Activated naive CD4-positive, alpha-beta T cell treated with anti-CD3 and anti-CD28 coated beads for 36 hours (primary cell): ENCODE measurements around the gene ADAMTS1. TPM values are rescaled to one million over a fixed set of nuclear protein-coding genes. Genes with fewer than 3 reads are reported as not detected.

Source experiments
- CTCF ChIA-PET: fragments of 350-600 bp; sonication (Branson Sonifier 250); formaldehyde crosslinking; loops from one replicate; lab custom pipeline; 2021; ENCODE audit warnings: antibody characterized with exemption; lab: Charles Lee
- DNase-seq: peaks from one replicate; pipeline ENCODE4 v3.0.0-alpha.2; 2020
- H3K27ac Mint-ChIP-seq: one replicate; pipeline ENCODE4 v1.8.0; 2021; ENCODE audit warnings: mild to moderate bottlenecking, mixed read lengths
- H3K27me3 Mint-ChIP-seq: one replicate; pipeline ENCODE4 v1.8.0; 2021; ENCODE audit warnings: low read depth, mixed read lengths
- H3K36me3 Mint-ChIP-seq: one replicate; pipeline ENCODE4 v1.8.0; 2021; ENCODE audit warnings: low read depth, mixed read lengths
- H3K4me1 Mint-ChIP-seq: one replicate; pipeline ENCODE4 v1.8.0; 2021; ENCODE audit warnings: low read depth, mixed read lengths
- H3K4me3 Mint-ChIP-seq: one replicate; pipeline ENCODE4 v1.8.0; 2021; ENCODE audit warnings: mild to moderate bottlenecking, moderate library complexity, mixed read lengths
- H3K9me3 Mint-ChIP-seq: one replicate; pipeline ENCODE4 v1.8.0; 2021; ENCODE audit warnings: mixed read lengths
- intact Hi-C: fragments of 100-400 bp; cut with micrococcal nuclease; formaldehyde crosslinking; loops from one replicate; pipeline ENCODE4 v1.15.1; 2023
- total RNA-seq, 2 experiments: library from RNA; stranded (reverse); gene quantifications; one replicate each; pipeline ENCODE4 v1.2.3, GENCODE V29; 2021

The ADAMTS1 gene
- total RNA-seq, 2 experiments from 2014 or later: not detected

DNA sequence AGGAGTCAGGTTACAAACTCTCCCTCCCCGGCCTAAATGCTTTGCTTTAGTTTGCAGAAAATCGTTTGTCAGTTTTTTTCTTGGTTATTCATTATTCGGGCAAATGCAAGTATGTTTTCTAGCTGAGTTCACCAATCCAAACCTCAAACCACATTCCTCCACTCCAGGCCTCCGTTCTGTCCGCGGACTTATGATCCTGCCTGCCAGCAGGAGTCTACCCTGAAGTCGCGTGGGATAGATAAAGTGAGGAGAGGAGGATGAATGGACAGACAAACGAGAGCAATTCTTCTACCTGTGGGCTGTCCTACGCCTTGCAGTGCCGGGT lies 1.3 kb downstream of the ADAMTS1 start:
- CTCF ChIA-PET: interaction anchor here (1.0 to 1.4 kb wide), 3 partner anchors 28 to 1902 kb away, joined by 3 to 5 read pairs (median 5); no protein-coding TSS in a partner anchor
- H3K27me3 Mint-ChIP-seq: peaks cover 79% of the 10 kb centered on the region
- no peaks in the 10 kb centered on the region for H3K36me3 Mint-ChIP-seq
- no peak for DNase-seq
- H3K4me1 Mint-ChIP-seq: peaks cover 37% of the 10 kb centered on the region
- no peaks in the 10 kb centered on the region for H3K9me3 Mint-ChIP-seq
- intact Hi-C loops: loop anchor here (2.0 kb wide), 1 partner anchor 75 kb away; no protein-coding TSS in a partner anchor
- H3K4me3 Mint-ChIP-seq: peak overlapping the region; percentile 72
- H3K27ac Mint-ChIP-seq: no peak overlapping the region

GRCh38 chr21:26842974-26843932 lies 2.0 kb downstream of the ADAMTS1 start:
- peaks cover 76% of the 10 kb centered on the region for H3K27me3 Mint-ChIP-seq
- CTCF ChIA-PET: interaction anchor here (1.4 kb wide), 1 partner anchor 33 kb away, joined by 5 read pairs; no protein-coding TSS in a partner anchor
- H3K36me3 Mint-ChIP-seq: no peaks in the 10 kb centered on the region
- peak; percentile 39 for DNase-seq
- H3K4me1 Mint-ChIP-seq: peaks cover 35% of the 10 kb centered on the region
- H3K9me3 Mint-ChIP-seq: no peaks in the 10 kb centered on the region
- no peak overlapping the region for H3K27ac Mint-ChIP-seq
- H3K4me3 Mint-ChIP-seq: peak overlapping the region; percentile 72
- intact Hi-C loops: no loop called here

DNA sequence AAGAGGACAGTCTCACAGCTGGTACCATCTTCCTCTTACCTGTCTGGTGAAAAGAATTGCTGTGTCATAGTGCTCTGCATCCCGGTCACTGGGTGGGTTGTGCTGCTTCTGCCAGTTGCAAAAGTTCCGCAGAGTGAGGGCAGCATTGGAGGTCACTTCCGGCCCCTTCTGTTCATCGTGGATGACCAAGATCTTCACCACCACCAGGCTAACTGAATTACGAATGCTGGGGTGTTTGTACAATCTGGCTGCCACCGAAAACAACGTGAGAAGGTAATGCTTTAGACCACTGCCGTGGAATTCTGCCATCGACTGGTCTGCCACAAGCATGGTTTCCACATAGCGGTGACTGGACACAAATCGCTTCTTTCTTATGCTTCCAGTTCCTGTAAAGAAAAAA lies 2.9 kb downstream of the ADAMTS1 start:
- no peak overlapping the region for H3K4me3 Mint-ChIP-seq
- CTCF ChIA-PET: interaction anchor here (0.7 kb wide), 1 partner anchor 500 kb away, joined by 3 read pairs; no protein-coding TSS in a partner anchor
- no peak overlapping the region for H3K27ac Mint-ChIP-seq
- H3K27me3 Mint-ChIP-seq: peaks cover 74% of the 10 kb centered on the region
- peaks cover 35% of the 10 kb centered on the region for H3K4me1 Mint-ChIP-seq
- H3K9me3 Mint-ChIP-seq: no peaks in the 10 kb centered on the region
- H3K36me3 Mint-ChIP-seq: no peaks in the 10 kb centered on the region
- DNase-seq: no peak
- intact Hi-C loops: no loop called here

GRCh38 chr21:26840912-26841311 lies 4.3 kb downstream of the ADAMTS1 start:
- H3K27me3 Mint-ChIP-seq: peaks cover 64% of the 10 kb centered on the region
- DNase-seq: no peak
- CTCF ChIA-PET: no interaction called here
- H3K9me3 Mint-ChIP-seq: no peaks in the 10 kb centered on the region
- no peak overlapping the region for H3K27ac Mint-ChIP-seq
- no peaks in the 10 kb centered on the region for H3K36me3 Mint-ChIP-seq
- H3K4me3 Mint-ChIP-seq: no peak overlapping the region
- intact Hi-C loops: no loop called here
- H3K4me1 Mint-ChIP-seq: peaks cover 23% of the 10 kb centered on the region

DNA sequence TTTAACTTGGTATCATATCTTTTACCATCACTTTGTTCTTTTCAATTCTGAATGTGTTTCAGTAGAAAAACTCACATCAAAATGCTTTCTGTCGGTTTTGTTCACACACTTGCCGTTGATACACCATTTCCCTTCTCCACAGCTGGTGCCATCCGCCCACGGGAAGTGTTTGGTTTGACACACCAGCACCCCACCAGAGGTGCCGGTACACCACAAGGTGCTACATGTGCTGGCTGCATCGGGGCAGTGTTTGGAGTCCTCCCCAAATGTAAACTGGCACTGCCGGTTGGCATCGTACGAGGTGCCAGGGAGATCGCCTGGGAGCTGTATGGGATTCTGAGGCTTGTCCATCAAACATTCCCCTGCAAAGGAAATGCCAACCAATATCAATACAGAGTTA lies 5.0 kb downstream of the ADAMTS1 start:
- peak; percentile 41 for DNase-seq
- Mint-ChIP-seq H3K4me1 (peaks cover 21% of the 10 kb centered on the region), H3K9me3 (no peaks in the 10 kb centered on the region), H3K27me3 (peaks cover 59% of the 10 kb centered on the region), H3K27ac (no peak overlapping the region), H3K36me3 (no peaks in the 10 kb centered on the region), H3K4me3 (no peak overlapping the region)
- intact Hi-C loops: no loop called here
- CTCF ChIA-PET: interaction anchor here (1.3 kb wide), 1 partner anchor 1929 kb away, joined by 3 read pairs; no protein-coding TSS in a partner anchor

- H3K27me3 Mint-ChIP-seq: peaks cover 43% of the 10 kb centered on the region
- no peaks in the 10 kb centered on the region for H3K36me3 Mint-ChIP-seq
- DNase-seq: no peak
- H3K9me3 Mint-ChIP-seq: no peaks in the 10 kb centered on the region
- H3K4me3 Mint-ChIP-seq: no peak overlapping the region
- intact Hi-C loops: no loop called here
- CTCF ChIA-PET: interaction anchor here (1.6 kb wide), 1 partner anchor 22 kb away, joined by 3 read pairs; no protein-coding TSS in a partner anchor
- peaks cover 16% of the 10 kb centered on the region for H3K4me1 Mint-ChIP-seq
- no peak overlapping the region for H3K27ac Mint-ChIP-seq
Measured at GRCh38 chr21:26837539-26837938, 7.7 kb downstream of the ADAMTS1 start.

- Mint-ChIP-seq H3K36me3 (no peaks in the 10 kb centered on the region), H3K4me3 (no peak overlapping the region), H3K9me3 (no peaks in the 10 kb centered on the region), H3K4me1 (peaks cover 16% of the 10 kb centered on the region), H3K27ac (no peak overlapping the region), H3K27me3 (peaks cover 36% of the 10 kb centered on the region)
- intact Hi-C loops: no loop called here
- CTCF ChIA-PET: interaction anchor here (0.6 kb wide), 1 partner anchor 1836 kb away, joined by 4 read pairs; no protein-coding TSS in a partner anchor
- DNase-seq: no peak
Measured at GRCh38 chr21:26836528-26836927, 8.7 kb downstream of the ADAMTS1 start.

GRCh38 chr21:26835714-26836265 lies 9.4 kb downstream of the ADAMTS1 start:
- CTCF ChIA-PET: interaction anchor here (0.6 kb wide), 1 partner anchor 12 kb away, joined by 3 read pairs; no protein-coding TSS in a partner anchor
- intact Hi-C loops: no loop called here

DNA sequence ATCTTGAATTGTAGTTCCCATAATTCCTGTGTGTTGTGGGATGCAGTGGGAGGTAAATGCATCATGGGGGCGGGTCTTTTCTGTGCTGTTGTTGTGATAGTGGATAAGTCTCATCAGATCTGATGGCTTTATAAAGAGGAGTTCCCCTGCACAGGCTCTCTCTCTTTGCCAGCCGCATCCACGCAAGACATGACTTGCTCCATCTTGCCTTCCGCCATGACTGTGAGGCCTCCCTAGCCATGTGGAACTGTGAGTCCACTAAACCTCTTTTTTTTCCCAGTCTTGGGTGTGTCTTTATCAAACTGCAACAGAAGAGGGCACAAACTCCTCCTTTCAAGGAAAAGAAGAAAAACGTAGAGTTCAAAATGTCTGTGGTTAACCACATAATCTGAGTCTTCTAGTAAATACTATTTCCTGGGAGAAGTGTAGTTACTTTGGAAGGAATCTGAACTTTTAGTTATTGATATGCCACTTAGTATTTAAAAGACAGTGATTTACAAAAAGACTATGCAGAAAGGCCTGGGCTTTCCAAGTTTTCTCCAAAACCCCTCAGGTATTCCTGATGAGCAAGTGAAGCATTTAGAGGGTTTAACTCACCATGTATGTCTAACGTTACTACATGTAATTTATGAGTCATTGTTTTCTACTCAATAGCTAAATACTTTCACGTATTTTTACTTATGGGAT lies 10.0 kb downstream of the ADAMTS1 start:
- no peaks in the 10 kb centered on the region for H3K9me3 Mint-ChIP-seq
- no peak overlapping the region for H3K27ac Mint-ChIP-seq
- DNase-seq: no peak
- no peaks in the 10 kb centered on the region for H3K36me3 Mint-ChIP-seq
- CTCF ChIA-PET: interaction anchor here (0.6 to 1.4 kb wide), 2 partner anchors 9 to 12 kb away, joined by 3 read pairs; partner anchors contain the start of gene ADAMTS1
- intact Hi-C loops: no loop called here
- peaks cover 32% of the 10 kb centered on the region for H3K27me3 Mint-ChIP-seq
- H3K4me1 Mint-ChIP-seq: peaks cover 13% of the 10 kb centered on the region
- no peak overlapping the region for H3K4me3 Mint-ChIP-seq

More at GRCh38 chr21:26835714-26836265, 9.4 kb downstream of the ADAMTS1 start:
- Mint-ChIP-seq H3K9me3 (no peaks in the 10 kb centered on the region), H3K4me3 (no peak overlapping the region), H3K4me1 (peaks cover 16% of the 10 kb centered on the region), H3K36me3 (no peaks in the 10 kb centered on the region), H3K27me3 (peaks cover 38% of the 10 kb centered on the region), H3K27ac (no peak overlapping the region)
- no peak for DNase-seq

DNA sequence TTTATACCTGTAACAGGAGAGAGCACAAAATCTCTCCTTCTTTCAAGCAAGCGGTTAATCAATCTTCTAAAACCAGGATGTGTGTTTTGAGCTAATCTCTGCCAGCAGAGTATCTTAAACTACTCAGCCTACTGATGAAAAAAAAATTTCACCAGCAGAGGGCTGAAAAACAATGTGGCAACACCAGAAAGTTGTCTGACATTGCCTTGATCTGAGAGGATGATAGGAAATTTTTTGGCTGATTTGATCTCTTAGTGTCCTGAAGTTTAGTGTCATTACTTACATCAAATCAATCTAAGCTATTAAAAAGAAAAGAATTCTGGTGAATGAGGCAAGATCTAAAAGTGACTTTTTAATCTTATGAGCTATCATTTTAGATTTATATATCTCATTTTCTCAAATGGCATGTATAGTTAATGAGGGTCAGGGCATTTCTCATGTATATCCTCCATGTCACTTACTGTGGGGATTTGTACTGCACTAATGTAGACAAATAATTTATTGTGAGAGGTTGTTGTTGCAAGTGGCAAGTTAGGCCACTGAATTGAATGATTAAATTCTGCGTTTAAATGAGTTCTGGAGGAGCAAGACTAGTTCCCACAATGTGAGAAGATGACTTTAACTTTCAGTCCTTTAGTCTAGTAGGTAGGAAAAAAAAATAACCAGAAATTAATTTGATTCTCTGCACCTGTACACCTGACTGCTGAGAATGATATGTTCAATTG lies 10.9 kb downstream of the ADAMTS1 start:
- Mint-ChIP-seq H3K36me3 (no peaks in the 10 kb centered on the region), H3K4me1 (peaks cover 10% of the 10 kb centered on the region), H3K27ac (no peak overlapping the region), H3K4me3 (no peak overlapping the region), H3K27me3 (peaks cover 26% of the 10 kb centered on the region), H3K9me3 (no peaks in the 10 kb centered on the region)
- CTCF ChIA-PET: interaction anchor here (0.9 to 1.5 kb wide), 3 partner anchors 10 to 18 kb away, joined by 3 to 4 read pairs (median 4); partner anchors contain the start of gene ADAMTS1
- no peak for DNase-seq
- intact Hi-C loops: no loop called here

DNA sequence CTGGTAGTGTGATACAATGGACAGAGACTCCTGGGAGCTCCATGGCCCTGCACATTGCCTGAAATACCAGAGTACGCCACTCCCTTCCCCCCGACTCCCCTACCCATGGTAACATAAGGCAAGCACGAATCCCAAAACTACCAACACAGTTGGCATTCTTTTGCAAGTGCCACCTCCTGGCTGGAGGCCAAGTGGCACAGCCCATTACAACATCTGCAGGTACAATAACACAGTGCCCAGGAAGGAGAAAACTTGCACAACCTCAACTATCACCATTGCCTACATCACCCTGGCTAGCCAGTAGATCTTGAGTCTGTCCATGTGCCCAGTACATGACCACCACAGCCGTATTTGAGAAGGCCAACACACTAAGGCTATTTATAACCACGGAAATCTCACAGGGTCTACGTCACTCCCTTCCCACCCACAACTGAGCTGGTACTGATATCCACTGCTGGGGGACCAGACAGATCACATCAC lies 11.7 kb downstream of the ADAMTS1 start:
- H3K4me1 Mint-ChIP-seq: peaks cover 10% of the 10 kb centered on the region
- no peaks in the 10 kb centered on the region for H3K36me3 Mint-ChIP-seq
- H3K27me3 Mint-ChIP-seq: peaks cover 23% of the 10 kb centered on the region
- CTCF ChIA-PET: interaction anchor here (1.4 to 1.5 kb wide), 2 partner anchors 11 to 17 kb away, joined by 3 to 4 read pairs; partner anchors contain the start of gene ADAMTS1
- H3K4me3 Mint-ChIP-seq: no peak overlapping the region
- intact Hi-C loops: no loop called here
- no peaks in the 10 kb centered on the region for H3K9me3 Mint-ChIP-seq
- no peak overlapping the region for H3K27ac Mint-ChIP-seq
- no peak for DNase-seq
